Raji (cell line): ENCODE measurements around the gene COPS4.
A peak's percentile ranks its signal among the peaks of the same experiment; 100 is the strongest.

Source experiments
- POLR2A ChIP-seq: IDR thresholded peaks from 2 replicates; pipeline ENCODE4 v1.6.1; 2011; ENCODE audit warnings: low read depth, low read length, control low read depth; ENCODE audit not compliant: insufficient read depth

Gene COPS4

GRCh38 chr4:83034630-83035494 is at the start of gene COPS4:
TSS of gene COPS4 (plus strand) at chr4:83035183. CDS start at chr4:83035225, 42 bp downstream.
- peak; percentile 80 for TF ChIP-seq POLR2A

GRCh38 chr4:82988323-82988832 is 46.6 kb upstream of the COPS4 start:
- TF ChIP-seq POLR2A, result no peak

- TF ChIP-seq POLR2A, result no peak
These were observed 45.2 kb upstream of the COPS4 start for GRCh38 chr4:82989575-82990429.

- no peak for TF ChIP-seq POLR2A
These were observed 40.1 kb upstream of the COPS4 start for GRCh38 chr4:82994834-82995233.

GRCh38 chr4:82998898-82999297 is 36.1 kb upstream of the COPS4 start:
- no peak for TF ChIP-seq POLR2A

GRCh38 chr4:83002329-83002728 is 32.7 kb upstream of the COPS4 start:
- no peak for TF ChIP-seq POLR2A

- TF ChIP-seq POLR2A, result no peak
These were observed 25.5 kb upstream of the COPS4 start for GRCh38 chr4:83009529-83009928.

GRCh38 chr4:83010111-83010521 is 24.9 kb upstream of the COPS4 start:
- TF ChIP-seq POLR2A, result no peak

GRCh38 chr4:83010522-83011318 is 24.3 kb upstream of the COPS4 start, which contains the start of gene LIN54:
TSS of gene LIN54 (minus strand) at chr4:83010823. CDS start at chr4:82984844, 25,979 bp downstream.
- TF ChIP-seq POLR2A, result peak; percentile 53; the same call in 1 of the 2 replicates

- no peak for TF ChIP-seq POLR2A
These were observed 23.2 kb upstream of the COPS4 start for GRCh38 chr4:83011689-83012199.

GRCh38 chr4:83012200-83012686 is 22.7 kb upstream of the COPS4 start:
- TF ChIP-seq POLR2A, result no peak

- TF ChIP-seq POLR2A, result peak; percentile 72
These were observed 22.1 kb upstream of the COPS4 start for GRCh38 chr4:83012687-83013419.

GRCh38 chr4:83013420-83013867 is 21.5 kb upstream of the COPS4 start:
- no peak for TF ChIP-seq POLR2A
